HG03432 (cell line): ENCODE measurements around the gene TRANK1.
A peak's percentile ranks its signal among the peaks of the same experiment; 100 is the strongest.
"Not testable (repeated sequence)": the region's sequence is repeated elsewhere in the genome, so short reads cannot be mapped to it uniquely, and the experiment has no call there.

ENCODE experiments used
- ATAC-seq: cut with Tn5 transposase; IDR thresholded peaks from one replicate; pipeline ENCODE4 v1.9.1; 2021; ENCODE audit warnings: mild to moderate bottlenecking, moderate library complexity; ENCODE audit not compliant: unreplicated experiment

The TRANK1 gene

GRCh38 chr3:36923523-36923943, 21.3 kb downstream of the TRANK1 start:
- ATAC-seq, result no peak

- ATAC-seq, result no peak
These were observed 23.8 kb downstream of the TRANK1 start for GRCh38 chr3:36920884-36921567.

- no peak for ATAC-seq
These were observed 25.3 kb downstream of the TRANK1 start for GRCh38 chr3:36919439-36920160.

- peak; percentile 95 for ATAC-seq
These were observed 26.8 kb downstream of the TRANK1 start for GRCh38 chr3:36918050-36918449.

GRCh38 chr3:36911990-36912804, 32.7 kb downstream of the TRANK1 start:
- peak; percentile 96 for ATAC-seq

- ATAC-seq, result no peak
These were observed 35.2 kb downstream of the TRANK1 start for GRCh38 chr3:36909666-36910065.

- no peak for ATAC-seq
These were observed 35.7 kb downstream of the TRANK1 start for GRCh38 chr3:36909181-36909580.

- ATAC-seq, result no peak
These were observed 36.1 kb downstream of the TRANK1 start for GRCh38 chr3:36908647-36909180.

GRCh38 chr3:36907911-36908646, 36.8 kb downstream of the TRANK1 start:
- ATAC-seq, result peak; percentile 23

- ATAC-seq, result no peak
These were observed 38.2 kb downstream of the TRANK1 start for GRCh38 chr3:36906504-36907149.

- no peak for ATAC-seq
These were observed 39.3 kb downstream of the TRANK1 start for GRCh38 chr3:36905545-36905944.

- no peak for ATAC-seq
These were observed 40.2 kb downstream of the TRANK1 start for GRCh38 chr3:36904641-36905040.

GRCh38 chr3:36904065-36904464, 40.8 kb downstream of the TRANK1 start:
- not testable (repeated sequence) for ATAC-seq

GRCh38 chr3:36903119-36903882, 41.6 kb downstream of the TRANK1 start:
- no peak for ATAC-seq

- no peak for ATAC-seq
These were observed 43.3 kb downstream of the TRANK1 start for GRCh38 chr3:36901588-36901987.

GRCh38 chr3:36900474-36901443, 44.1 kb downstream of the TRANK1 start:
- no peak for ATAC-seq

- no peak for ATAC-seq
These were observed 49.1 kb downstream of the TRANK1 start for GRCh38 chr3:36895496-36896409.
